GM12873 (cell line): ENCODE data around the gene NQO2.

Source experiments
- TF ChIP-seq, protein P1 (sequence below): IDR thresholded peaks from 2 replicates; pipeline ENCODE4 v1.5.1; 2012; ENCODE audit warnings: low read depth, mild to moderate bottlenecking, moderate library complexity, low read length, control low read depth; ENCODE audit not compliant: insufficient read depth; ENCODE audit errors: missing control alignments

NQO2 gene, protein sequence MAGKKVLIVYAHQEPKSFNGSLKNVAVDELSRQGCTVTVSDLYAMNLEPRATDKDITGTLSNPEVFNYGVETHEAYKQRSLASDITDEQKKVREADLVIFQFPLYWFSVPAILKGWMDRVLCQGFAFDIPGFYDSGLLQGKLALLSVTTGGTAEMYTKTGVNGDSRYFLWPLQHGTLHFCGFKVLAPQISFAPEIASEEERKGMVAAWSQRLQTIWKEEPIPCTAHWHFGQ

DNA sequence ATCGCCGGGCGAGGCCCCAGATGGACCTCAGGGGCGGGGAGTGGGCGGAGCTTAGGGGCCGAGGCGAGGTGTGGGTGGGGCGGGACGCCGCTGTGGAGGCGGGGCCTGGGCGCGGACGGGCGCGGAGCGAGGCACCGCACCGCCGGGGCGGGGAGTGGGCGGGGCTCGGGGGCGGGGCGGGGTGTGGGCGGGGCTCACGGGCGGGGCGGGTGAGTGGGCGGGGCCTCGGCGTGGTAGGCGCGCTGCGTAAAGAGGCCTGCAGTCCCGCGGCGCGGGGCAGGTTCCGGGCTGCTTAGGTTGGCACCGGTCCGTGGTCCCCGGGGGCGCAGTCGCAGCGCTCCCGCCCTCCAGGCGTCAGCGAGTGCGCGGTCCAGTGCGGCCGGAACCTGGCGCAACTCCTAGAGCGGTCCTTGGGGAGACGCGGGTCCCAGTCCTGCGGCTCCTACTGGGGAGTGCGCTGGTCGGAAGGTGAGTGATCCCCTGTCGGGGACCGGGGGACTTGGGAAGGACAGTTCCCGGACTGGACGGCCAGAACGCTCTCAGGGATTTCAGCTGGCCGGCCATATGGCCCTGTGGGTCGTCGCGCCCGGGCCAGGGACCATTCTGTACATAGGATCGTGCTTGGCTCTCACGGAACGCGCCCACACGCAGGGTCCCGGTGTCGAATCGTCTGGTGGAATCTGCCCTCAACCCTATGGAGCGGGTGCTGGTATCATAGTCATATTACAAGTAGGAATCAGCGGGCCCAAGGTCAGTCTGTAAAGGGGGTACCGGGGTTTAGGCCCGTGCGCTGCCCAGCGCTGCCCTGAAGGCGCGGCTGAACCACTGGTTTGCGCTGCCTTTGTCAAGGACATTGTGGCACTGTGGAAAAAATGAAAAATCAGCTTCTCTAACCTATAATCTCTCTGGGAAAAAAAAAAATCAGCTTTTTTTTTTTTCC lies at the start of gene NQO2:
TSS of gene NQO2 (plus strand) at position 277 of the 940 bp plus-strand sequence. CDS start 6,659 bp downstream, outside the sequence.
- TF ChIP-seq, protein P1, sequence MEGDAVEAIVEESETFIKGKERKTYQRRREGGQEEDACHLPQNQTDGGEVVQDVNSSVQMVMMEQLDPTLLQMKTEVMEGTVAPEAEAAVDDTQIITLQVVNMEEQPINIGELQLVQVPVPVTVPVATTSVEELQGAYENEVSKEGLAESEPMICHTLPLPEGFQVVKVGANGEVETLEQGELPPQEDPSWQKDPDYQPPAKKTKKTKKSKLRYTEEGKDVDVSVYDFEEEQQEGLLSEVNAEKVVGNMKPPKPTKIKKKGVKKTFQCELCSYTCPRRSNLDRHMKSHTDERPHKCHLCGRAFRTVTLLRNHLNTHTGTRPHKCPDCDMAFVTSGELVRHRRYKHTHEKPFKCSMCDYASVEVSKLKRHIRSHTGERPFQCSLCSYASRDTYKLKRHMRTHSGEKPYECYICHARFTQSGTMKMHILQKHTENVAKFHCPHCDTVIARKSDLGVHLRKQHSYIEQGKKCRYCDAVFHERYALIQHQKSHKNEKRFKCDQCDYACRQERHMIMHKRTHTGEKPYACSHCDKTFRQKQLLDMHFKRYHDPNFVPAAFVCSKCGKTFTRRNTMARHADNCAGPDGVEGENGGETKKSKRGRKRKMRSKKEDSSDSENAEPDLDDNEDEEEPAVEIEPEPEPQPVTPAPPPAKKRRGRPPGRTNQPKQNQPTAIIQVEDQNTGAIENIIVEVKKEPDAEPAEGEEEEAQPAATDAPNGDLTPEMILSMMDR, result peak; percentile 7

DNA sequence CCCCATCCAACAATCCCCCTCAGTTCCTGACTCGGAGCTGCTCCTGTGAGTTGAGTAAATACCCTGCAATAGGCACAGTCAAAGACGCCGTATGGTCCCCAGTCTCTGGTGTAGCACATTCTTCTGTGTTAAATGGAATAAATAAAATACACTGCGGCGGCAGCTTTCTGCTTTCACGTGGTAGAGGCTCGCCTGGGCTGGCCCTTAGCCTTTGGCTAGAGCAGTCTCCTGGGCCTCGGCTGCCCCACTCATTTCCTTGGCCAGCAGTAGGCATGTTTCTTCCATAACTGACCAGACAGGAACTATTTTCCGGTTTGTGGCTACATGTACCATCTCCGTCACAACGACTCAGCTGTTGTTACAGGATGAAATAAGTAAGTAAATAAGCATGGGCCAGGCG lies 49.0 kb upstream of the NQO2 start:
- TF ChIP-seq, protein P1, result no peak

DNA sequence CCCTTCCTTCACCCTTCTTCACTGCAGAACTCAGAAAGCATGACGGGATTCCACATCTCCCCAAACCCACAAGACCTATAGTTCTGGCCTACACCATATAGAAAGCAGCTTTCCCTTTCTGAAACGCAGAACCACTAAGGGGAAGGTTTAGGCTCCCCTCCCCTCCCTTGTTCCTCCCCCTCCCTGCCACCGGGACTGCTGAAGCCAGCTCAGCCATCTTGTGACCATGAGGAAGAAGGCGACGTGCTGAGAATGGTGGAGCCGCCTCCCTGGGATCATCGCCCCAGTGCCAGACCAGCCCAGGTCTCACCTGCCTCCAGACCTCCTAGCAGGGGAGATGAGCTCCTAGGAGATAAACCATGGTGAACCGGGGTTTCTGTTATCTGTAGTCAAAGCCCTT lies 48.0 kb upstream of the NQO2 start:
- TF ChIP-seq, protein P1, result no peak

DNA sequence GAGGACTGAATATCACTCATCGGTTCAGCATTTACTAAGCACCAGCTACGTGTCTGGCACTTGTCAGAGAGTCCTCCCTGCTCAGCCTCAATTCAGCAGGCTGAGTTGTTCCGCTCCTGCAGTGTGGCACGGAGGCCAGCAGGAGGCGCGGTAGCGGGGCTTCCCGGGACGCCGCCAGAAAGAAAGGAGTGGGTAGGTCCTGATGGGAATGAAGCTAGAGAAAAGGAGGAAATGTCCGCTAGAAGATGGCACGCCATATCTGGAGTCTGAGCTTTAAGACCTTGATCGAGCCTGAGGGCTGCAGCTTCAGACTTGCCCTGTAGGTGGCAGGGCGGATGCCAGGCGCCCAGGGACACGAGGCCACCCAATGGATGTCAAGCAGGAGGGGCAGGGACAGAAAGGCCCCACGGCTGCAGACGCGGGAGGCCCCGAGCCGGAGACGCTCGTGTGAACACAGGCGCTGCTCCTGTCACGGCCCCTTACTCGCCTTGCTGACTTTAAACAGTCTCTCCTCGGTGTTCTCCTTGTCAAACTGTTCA lies 47.1 kb upstream of the NQO2 start:
- TF ChIP-seq, protein P1, result peak; percentile 77

DNA sequence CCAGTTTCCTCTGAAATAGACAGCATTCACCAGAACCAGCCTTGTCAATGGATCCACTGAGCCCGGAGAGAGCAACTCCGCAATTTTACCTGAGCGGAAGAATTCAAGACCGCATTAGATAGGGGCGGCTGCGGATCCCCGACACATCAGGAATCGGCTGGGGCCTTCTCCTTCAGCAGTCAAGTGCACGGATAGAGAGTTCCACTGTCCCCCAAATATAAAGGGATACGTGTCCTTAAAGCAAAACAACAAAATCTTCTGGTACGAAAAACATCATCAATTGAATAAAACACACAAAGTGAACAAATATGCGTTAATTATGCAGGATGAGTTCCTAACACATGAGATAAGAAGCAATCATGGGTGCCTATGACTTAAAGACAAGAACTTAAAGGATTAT lies 46.6 kb upstream of the NQO2 start:
- TF ChIP-seq, protein P1, result no peak

DNA sequence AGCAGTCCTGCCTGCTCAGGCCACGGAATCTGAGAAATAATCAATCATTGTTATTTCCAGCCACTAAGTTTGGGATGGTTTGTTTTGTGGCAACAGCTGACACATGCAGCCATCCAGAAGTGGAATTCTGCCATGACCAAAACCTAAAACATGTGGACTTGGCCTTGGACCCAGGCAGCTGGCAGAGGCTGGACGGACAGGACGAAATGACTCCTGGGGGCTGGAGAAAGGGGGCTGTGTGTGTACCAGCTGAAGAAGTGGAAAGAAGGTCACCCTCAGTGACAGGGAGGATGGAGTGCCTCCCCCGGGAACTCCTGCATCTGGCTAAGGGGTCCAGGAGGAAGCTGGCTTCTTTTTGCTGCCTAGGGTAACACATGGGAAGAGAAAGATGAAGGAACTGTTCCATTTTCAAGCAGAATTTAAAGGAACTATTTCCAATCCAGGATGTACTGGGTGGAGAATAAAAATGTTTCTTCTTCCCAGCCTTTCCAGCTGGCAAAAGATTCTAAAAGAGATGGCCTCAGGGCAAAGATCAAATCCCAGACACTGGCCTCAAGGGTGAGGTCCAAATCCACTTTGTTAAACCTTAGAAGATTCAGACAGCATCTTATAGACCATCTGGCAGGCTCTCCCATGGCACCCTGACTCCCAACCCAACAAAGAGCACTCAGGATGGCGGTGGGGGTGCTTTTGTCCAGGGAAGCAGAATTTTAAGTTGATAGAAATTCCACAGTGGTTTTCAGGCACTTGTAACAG lies 42.6 kb upstream of the NQO2 start:
- TF ChIP-seq, protein P1, result no peak
